ENCODE data around the gene IQSEC1.
"Not testable (repeated sequence)": the region's sequence is repeated elsewhere in the genome, so short reads cannot be mapped to it uniquely, and the experiment has no call there.

The IQSEC1 gene

DNA sequence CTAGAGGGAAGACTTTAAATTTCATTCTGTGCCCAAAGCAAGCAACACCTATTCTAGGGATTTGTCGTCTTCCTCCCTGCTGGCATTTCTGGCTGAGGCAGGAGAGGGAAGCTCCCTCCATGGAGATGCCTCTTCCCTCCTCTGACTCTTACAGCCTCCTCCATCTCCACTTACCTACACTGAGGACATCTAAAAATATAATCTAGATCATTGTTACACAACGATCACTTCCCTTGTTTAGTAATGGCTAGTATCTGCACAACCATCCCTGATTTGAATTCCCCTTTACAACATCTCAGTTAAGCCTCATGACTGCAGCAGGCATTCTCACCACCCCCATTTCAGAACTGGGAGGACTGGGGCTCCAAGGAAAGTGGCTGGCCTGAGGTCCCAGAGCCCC, 219.4 kb downstream of the IQSEC1 start:
- not testable (repeated sequence) for DNase-seq

DNA sequence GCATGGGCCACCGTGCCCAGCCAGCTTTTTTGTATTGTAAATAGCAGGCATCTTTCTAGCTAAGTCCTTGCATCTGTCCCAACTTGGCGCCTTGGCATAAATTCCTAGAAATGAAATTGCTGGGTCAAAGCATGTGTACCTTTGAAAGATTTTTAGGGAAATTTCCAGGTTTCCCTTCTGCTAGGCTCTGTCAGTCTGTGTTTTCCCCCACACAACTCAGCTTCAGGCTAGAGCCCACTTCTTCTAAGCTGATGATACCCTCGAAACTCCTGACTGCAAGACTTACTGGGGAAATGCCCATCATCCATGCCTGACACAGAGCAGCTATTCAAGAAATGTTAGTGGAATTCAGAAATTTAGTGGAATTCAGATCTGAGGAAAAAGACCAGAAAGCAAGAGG, 221.0 kb downstream of the IQSEC1 start:
- DNase-seq, result no peak

Data from activated CD4-positive, alpha-beta T cell treated with anti-CD3 and anti-CD28 coated beads, Interleukin-2, amount 50 U/mL, for 16 hours (primary cell).